ENCODE results near the gene CDH8.

CDH8 gene

GRCh38 chr16:62022688-62023087, 13.6 kb downstream of the CDH8 start:
- no peak for DNase-seq

GRCh38 chr16:62021161-62021581, 15.1 kb downstream of the CDH8 start:
- DNase-seq, result no peak

GRCh38 chr16:62020681-62021080, 15.6 kb downstream of the CDH8 start:
- no peak for DNase-seq

DNA sequence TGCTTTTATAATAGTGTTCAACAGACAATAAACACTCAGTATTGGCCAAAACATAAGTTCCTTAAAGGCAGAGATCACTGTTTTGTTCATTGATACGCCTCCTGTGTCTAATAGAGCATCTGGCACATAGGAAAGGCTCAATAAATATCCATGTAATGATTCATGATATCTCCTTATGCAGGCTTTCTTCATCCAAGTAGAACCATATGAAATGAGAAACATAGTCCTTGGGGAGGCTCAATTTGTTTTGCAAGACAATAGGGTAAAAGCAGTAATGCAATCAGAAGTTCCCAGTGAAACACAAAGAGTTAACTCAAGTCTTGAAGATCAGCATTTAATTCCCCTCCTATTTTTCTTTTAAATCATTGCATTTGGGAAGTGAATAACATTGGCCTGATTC, 16.4 kb downstream of the CDH8 start:
- DNase-seq, result no peak

- no peak for DNase-seq
These were observed 17.8 kb downstream of the CDH8 start for GRCh38 chr16:62018301-62019060.

GRCh38 chr16:62014319-62014923, 21.8 kb downstream of the CDH8 start:
- no peak for DNase-seq

DNA sequence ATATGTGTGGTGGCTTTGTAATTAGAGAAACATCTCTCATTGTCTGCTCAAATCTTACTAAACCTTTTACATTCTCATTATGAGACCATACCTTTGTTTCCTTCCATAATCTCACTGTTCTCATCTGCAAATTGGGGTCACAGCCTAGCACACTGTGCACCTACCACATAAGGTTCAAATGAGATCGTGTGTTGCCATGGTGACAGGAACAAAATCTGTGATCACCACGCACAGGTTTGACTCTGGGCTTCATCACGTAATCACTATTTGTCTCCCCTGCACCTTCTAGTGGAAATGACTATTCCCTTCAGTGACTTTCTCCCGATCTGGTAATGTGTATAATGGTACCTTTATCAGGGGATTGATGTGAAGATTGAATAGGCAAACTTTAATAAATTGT, 26.1 kb downstream of the CDH8 start:
- DNase-seq, result no peak

DNA sequence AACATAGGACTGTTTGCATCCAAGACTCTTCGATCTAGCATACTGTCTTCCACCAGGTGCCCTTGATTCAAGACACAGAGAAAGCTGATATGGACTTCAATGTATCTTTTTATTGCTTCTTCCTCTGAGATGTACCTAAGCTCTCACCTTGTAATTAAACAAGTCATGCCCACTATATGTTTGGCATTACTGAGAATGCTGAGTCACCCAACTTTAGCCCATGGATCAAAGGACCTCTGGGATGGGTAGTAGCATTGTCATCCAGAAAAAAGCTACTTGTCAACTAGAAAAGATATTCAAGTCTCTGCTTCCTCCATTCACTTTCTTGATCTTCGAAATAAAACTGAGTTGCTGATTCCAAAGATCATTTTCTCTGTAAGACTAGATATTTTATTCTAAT, 37.8 kb downstream of the CDH8 start:
- no peak for DNase-seq

DNA sequence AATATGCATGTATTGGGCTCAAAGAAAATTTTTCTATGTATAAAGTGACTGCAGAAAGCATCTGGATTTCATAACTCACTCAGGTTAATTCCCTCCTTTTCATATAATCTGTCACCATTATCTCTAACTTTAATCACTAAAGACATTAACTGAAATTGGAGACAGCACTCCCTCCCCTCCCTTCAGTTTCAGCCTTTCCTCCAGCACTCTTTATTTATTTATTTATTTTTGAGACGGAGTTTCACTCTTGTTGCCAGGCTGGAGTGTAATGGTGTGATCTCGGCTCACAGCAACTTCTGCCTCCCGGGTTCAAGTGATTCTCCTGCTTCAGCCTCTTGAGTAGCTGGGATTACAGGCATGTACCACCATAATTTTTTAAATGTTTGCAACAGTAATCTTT, 43.1 kb downstream of the CDH8 start:
- DNase-seq, result no peak

DNA sequence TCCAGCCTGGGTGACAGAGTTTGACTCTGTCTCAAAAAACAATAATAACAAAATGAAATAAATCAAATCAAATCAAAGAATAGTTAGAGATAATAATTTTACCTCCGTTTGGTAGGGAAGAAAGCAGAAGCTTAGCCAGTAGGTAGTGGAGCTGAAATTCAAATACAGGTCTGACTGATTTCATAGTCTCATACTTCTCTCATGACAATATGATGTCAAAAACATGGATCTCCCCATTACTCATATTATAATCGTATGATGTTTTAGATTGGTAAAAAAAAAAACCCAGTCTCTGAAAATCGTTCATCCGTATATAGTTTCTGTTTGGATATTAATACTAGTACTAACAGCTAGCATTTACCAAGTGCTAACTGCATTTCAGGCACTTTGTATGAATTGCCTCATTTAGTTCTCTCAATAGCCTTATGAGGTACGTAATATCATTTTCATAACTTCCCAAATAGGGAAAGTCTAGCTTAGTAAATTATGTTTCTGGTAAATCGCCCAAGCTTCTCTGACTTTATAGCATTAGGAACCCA, 48.7 kb downstream of the CDH8 start:
- DNase-seq, result no peak

GRCh38 chr16:61969077-61969382, 67.2 kb downstream of the CDH8 start:
- DNase-seq, result no peak

GRCh38 chr16:61968242-61969076, 67.8 kb downstream of the CDH8 start:
- no peak for DNase-seq

DNA sequence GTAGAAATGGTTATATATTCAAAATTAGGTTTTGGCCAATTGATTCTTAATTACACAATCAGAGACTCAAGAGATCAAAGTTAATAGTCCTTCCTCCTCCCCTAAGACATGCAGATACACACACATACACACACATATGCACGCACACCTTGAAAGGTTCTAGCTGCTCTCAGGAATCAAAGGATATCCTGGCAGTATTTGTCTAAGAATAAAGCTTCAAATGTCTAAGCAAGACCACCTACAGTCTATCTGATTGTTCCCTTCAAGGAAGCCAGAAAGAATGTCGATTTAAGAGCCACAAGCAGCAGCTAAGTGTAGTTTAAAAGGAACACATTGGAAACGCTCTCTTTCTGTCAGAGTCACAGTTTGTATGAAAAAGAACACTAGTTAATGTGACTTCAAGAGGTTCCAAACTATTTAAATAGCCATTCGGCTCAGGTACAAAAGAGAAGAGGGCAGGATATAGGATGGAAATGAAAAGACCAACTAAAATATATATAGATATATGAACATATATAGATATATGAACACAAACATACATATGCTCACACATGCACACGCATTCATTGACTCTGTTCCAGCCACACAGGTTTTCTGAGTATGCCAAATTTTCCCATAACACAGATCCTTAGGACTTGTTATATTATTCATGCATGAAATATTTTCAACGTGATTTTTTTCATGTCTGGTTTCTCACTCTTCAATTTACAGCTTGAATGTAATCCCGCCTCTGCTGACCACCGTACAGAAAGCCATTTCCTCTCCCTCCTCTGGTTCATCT, 79.0 kb downstream of the CDH8 start:
- DNase-seq, result no peak

- DNase-seq, result no peak
These were observed 83.4 kb downstream of the CDH8 start for GRCh38 chr16:61952841-61953240.

DNA sequence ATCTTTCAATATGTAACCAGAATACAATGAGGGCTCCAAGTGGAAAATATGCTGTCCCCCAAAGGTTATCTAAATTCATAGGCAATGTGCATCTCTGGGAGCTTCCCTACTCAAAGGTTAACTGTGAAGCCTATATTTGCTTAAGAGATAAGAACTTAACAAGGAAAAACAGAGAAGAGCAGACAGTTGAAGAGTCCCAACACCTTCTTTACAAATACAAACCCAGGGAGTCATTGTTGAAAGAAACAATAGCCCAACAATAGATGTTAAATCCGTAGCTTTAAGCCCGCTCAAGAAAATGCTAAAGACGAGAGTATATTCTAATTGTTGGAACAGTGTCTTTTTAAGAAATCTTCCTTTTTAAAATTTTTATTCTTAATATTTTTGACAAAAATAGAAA, 87.8 kb downstream of the CDH8 start:
- no peak for DNase-seq

DNA sequence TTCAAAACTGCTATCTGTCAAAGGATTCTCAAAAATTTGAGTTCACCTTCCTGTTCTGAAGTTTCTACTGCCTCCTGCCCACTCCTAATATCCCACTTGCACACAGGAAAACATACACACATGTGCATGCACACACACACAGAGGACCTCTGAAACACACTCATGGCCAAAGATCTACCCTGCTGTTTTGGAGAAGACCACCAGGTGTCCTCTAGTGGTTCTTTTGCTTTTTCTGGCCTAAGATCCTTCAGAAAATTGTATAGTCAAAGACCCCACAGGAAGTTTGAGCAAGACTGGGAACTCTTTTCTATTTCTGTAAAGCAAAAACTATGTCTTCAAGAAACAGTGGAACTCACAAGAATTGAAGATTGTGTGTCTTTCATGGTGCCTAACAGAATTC, 90.2 kb downstream of the CDH8 start:
- DNase-seq, result no peak

GRCh38 chr16:61945511-61945910, 90.7 kb downstream of the CDH8 start:
- no peak for DNase-seq

DNA sequence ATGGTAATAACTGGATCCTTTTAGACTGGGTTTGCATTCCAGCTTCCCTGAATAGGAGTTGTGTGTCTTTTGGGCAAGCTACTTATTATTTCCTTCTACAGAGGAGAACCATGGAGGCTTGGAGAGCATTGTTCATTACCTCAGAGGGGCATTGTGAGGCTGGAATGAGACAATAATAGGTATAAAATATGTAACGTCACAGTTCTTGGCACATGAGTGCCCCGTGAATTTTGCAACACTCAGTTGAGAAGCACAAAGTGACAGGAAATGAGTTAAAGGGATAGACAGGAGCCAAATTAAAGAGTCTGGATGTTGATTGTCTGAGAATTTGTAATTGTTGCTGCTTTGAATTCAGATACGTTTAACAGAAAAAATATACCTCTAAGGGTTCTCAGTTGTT, 92.2 kb downstream of the CDH8 start:
- DNase-seq, result no peak

- no peak for DNase-seq
These were observed 95.6 kb downstream of the CDH8 start for GRCh38 chr16:61940611-61941010.

DNA sequence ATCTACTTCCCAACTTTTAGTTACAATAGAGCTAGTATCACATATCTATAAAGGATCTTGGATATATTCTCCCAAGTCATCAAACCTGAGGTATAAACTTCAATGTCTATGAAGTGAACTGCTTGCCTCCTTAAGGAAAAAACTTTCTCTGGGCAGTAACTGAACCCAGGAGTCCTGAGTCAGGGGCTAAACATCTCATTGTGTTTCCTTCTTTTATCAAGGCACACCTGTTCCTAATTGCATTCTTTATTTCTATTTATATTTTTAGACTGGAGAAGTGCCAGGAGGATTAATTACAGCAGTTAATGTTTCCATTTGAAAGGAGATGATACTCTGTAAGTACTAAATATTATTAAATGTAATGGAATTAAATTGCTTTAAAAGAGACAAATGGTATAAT, 98.6 kb downstream of the CDH8 start:
- DNase-seq, result no peak

DNA sequence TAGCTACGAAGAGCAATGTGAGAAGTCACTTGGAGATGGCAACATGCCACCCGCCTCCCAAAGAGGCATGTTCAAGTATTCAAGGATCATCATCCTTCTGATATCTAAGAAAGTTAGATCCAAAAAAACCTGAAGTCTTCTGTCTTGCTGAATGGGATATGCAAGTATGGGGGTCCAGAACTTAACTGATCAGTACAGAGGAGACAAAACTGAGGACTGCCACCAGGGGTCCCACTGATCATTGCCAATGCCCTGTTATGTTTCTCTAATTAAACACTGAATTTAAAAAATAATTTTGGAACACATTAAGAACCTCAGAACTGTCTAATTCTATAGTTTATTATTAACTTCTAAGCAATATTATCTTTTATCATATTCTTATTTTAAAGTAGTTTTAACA, 99.7 kb downstream of the CDH8 start:
- no peak for DNase-seq

- no peak for DNase-seq
These were observed 101.6 kb downstream of the CDH8 start for GRCh38 chr16:61934601-61935000.

GRCh38 chr16:61929776-61930175, 106.5 kb downstream of the CDH8 start:
- DNase-seq, result no peak
